H1 (cell line): Measurements from ENCODE around the gene ESPNL. TPM values are rescaled to one million over a fixed set of nuclear protein-coding genes. Genes with fewer than 3 reads are reported as not detected.

Experiments
- ATF3 ChIP-seq: IDR thresholded peaks from 2 replicates; pipeline ENCODE4 v1.6.1; 2011; ENCODE audit warnings: low read depth, mild to moderate bottlenecking, low read length; ENCODE audit not compliant: insufficient read depth
- CHD2 ChIP-seq: IDR thresholded peaks from 2 replicates; pipeline ENCODE4 v1.6.1; 2012; ENCODE audit warnings: low read length, improper control_type of control experiment
- TBP ChIP-seq: IDR thresholded peaks from 2 replicates; pipeline ENCODE4 v1.6.1; 2011; ENCODE audit warnings: low read depth, low read length, improper control_type of control experiment
- polyA plus RNA-seq, 7 experiments: library from polyadenylated mRNA; depleted of rRNA in 3 of 7; stranded (reverse) in 5 of 7; unstranded in 2 of 7; fragments of >200 nt in 5 of 7; fragments of 200-250 nt in 2 of 7; gene quantifications; 1 replicate in 5 of 7; 2 replicates in 1 of 7; 4 replicates in 1 of 7; pipeline versions ENCODE4 v1.2.1 to v1.2.3, GENCODE V29; 2011 to 2013; ENCODE audit warnings: missing spikeins in 2 of 7, mixed read lengths in 2 of 7
- total RNA-seq: library from RNA; stranded (reverse); fragmentation: NEBNext Ultra II Directional; extraction: Animal tissue kit (Norgen Biotek cat#: 25700); gene quantifications from 2 replicates; pipeline ENCODE4 v1.2.1, GENCODE V29; 2021

Gene ESPNL
- total and polyA plus RNA-seq, 2 of the 8 experiments (the other 6 are each of a cell fraction or from before 2014, with no cell fraction given): 0.68 to 1.3 TPM

- TF ChIP-seq ATF3 (no peak), TBP (no peak), CHD2 (no peak)
Measured at GRCh38 chr2:238127165-238128060, 27.3 kb downstream of the ESPNL start (continued).
